HCT116 (cell line): Measurements from ENCODE around the gene PURA. TPM values are rescaled to one million over a fixed set of nuclear protein-coding genes. Genes with fewer than 3 reads are reported as not detected.

Experiments used
- ATAC-seq: fragments of 200-7000 bp; cut with Tn5 transposase; 2 replicates; pipeline ENCODE4 v1.9.1; 2020; ENCODE audit warnings: mild to moderate bottlenecking, moderate library complexity
- BruUV-seq: library from RNA; stranded (reverse); fragments of 400-500 nt; replicated peaks from 2 replicates; lab custom pipeline; 2021; lab: Mats Ljungman, UMichigan
- CTCF ChIA-PET: fragments of 300-600 bp; sonication (Branson Sonifier 250); formaldehyde crosslinking; loops from one replicate; lab custom pipeline; 2021; ENCODE audit warnings: antibody characterized with exemption; lab: Charles Lee
- POLR2A ChIA-PET: fragments of 300-600, 350-600 bp; sonication (Branson Sonifier 250); formaldehyde crosslinking; loops from one replicate; lab custom pipeline; 2021; ENCODE audit warnings: antibody characterized with exemption; lab: Charles Lee
- RAD21 ChIA-PET, 2 experiments: fragments of 300-600 bp; sonication (Branson Sonifier 250); formaldehyde crosslinking; loops; one replicate each; lab custom pipeline; 2023; ENCODE audit warnings: low total read pairs in 2 of 2; ENCODE audit not compliant: uncharacterized antibody in 2 of 2, unreplicated experiment in 2 of 2, low non-redundant PET in 1 of 2; lab: Charles Lee
- DNase-seq: peaks from one replicate; pipeline ENCODE4 v3.0.0-alpha.2; 2010; ENCODE audit warnings: low read depth, low spot score
- H2AFZ ChIP-seq: fragments of 200-600 bp; shearing (Covaris generic), sonication (generic); 2 replicates; pipeline ENCODE4 v1.6.1; 2017; ENCODE audit warnings: low read depth, mixed run types, mixed read lengths, antibody characterized with exemption, low read length; ENCODE audit not compliant: poor library complexity, severe bottlenecking
- H3K27ac ChIP-seq: 2 replicates; pipeline ENCODE4 v1.5.1; 2012; ENCODE audit warnings: low read depth, low read length
- H3K27me3 ChIP-seq: fragments of 200-600 bp; sonication (generic); 2 replicates; pipeline ENCODE4 v1.6.1; 2016; ENCODE audit warnings: mixed run types, low read length, mixed read lengths; ENCODE audit not compliant: insufficient read depth
- H3K36me3 ChIP-seq, 2 experiments: fragments of 200-500 bp in 1 of 2; fragments of 200-600 bp in 1 of 2; sonication (Bioruptor generic) in 1 of 2; sonication (generic) in 1 of 2; 2 replicates each; pipeline versions ENCODE4 v1.5.1 to v1.6.1; 2014 to 2016; ENCODE audit warnings: low read length in 2 of 2, inconsistent platforms in 1 of 2, mixed read lengths in 1 of 2, mixed run types in 1 of 2; ENCODE audit not compliant: insufficient read depth in 2 of 2, control insufficient read depth in 1 of 2
- H3K4me1 ChIP-seq, 2 experiments: fragments of 200-600 bp in 1 of 2; sonication (generic) in 1 of 2; 2 replicates each; pipeline versions ENCODE4 v1.5.1 to v1.6.1; 2012 to 2017; ENCODE audit warnings: low read length in 2 of 2, inconsistent platforms in 1 of 2, mild to moderate bottlenecking in 1 of 2, mixed read lengths in 1 of 2, mixed run types in 1 of 2, moderate library complexity in 1 of 2; ENCODE audit not compliant: insufficient read depth in 2 of 2, control insufficient read depth in 1 of 2
- H3K4me2 ChIP-seq: fragments of 200-600 bp; sonication (generic); 2 replicates; pipeline ENCODE4 v1.6.1; 2017; ENCODE audit warnings: mixed run types, low read length, mixed read lengths
- H3K4me3 ChIP-seq, 2 experiments: fragments of 200-600 bp in 1 of 2; sonication (generic) in 1 of 2; replicated peaks in 1 of 2; 2 replicates each; pipeline ENCODE4 v1.5.1; 2011 to 2016; ENCODE audit warnings: low read length in 2 of 2, control low read depth in 1 of 2, low read depth in 1 of 2, mild to moderate bottlenecking in 1 of 2, mixed read lengths in 1 of 2, mixed run types in 1 of 2
- H3K79me2 ChIP-seq: fragments of 200-600 bp; sonication (generic); 2 replicates; pipeline ENCODE4 v1.6.1; 2017; ENCODE audit warnings: mild to moderate bottlenecking, mixed run types, low read length, moderate library complexity, mixed read lengths; ENCODE audit not compliant: insufficient read depth
- H3K9ac ChIP-seq: fragments of 200-600 bp; sonication (generic); 2 replicates; pipeline ENCODE4 v1.6.1; 2016; ENCODE audit warnings: low read length, mixed read lengths
- H3K9me2 ChIP-seq: fragments of 200-600 bp; sonication (generic), shearing (Covaris generic); 2 replicates; pipeline ENCODE4 v1.6.1; 2017; ENCODE audit warnings: mixed run types, mild to moderate bottlenecking, moderate library complexity; ENCODE audit not compliant: insufficient read depth
- H3K9me3 ChIP-seq, 2 experiments: fragments of 200-500 bp in 1 of 2; fragments of 200-600 bp in 1 of 2; sonication (Bioruptor generic) in 1 of 2; sonication (generic) in 1 of 2; 2 replicates each; pipeline ENCODE4 v1.6.1; 2014 to 2017; ENCODE audit warnings: low read length in 2 of 2, mixed read lengths in 2 of 2, inconsistent platforms in 1 of 2, low read depth in 1 of 2, mild to moderate bottlenecking in 1 of 2, mixed run types in 1 of 2, moderate library complexity in 1 of 2; ENCODE audit not compliant: control insufficient read depth in 1 of 2, insufficient read depth in 1 of 2
- H4K20me1 ChIP-seq: fragments of 200-600 bp; sonication (generic), shearing (Covaris generic); 2 replicates; pipeline ENCODE4 v1.6.1; 2017; ENCODE audit warnings: mixed run types, mild to moderate bottlenecking, moderate library complexity; ENCODE audit not compliant: insufficient read depth
- ATF3 ChIP-seq: IDR thresholded peaks from 2 replicates; pipeline ENCODE4 v1.6.1; 2012
- CBX3 ChIP-seq: IDR thresholded peaks from 2 replicates; pipeline ENCODE4 v1.6.1; 2012; ENCODE audit warnings: low read depth
- CEBPB ChIP-seq: IDR thresholded peaks from 2 replicates; pipeline ENCODE4 v1.6.1; 2012; ENCODE audit warnings: low read depth
- CTCF ChIP-seq, 3 experiments: fragments of 200-600 bp in 1 of 3; sonication (generic) in 1 of 3; IDR thresholded peaks in 2 of 3; conservative IDR thresholded peaks in 1 of 3; 2 replicates each; pipeline ENCODE4 v1.5.1; 2012 to 2017; ENCODE audit warnings: low read depth in 2 of 3, low read length in 2 of 3, antibody characterized with exemption in 1 of 3, borderline replicate concordance in 1 of 3, control low read depth in 1 of 3, mild to moderate bottlenecking in 1 of 3, mixed read lengths in 1 of 3, mixed run types in 1 of 3, moderate library complexity in 1 of 3; ENCODE audit not compliant: insufficient read depth in 1 of 3
- ELF1 ChIP-seq: IDR thresholded peaks from 2 replicates; pipeline ENCODE4 v1.6.1; 2012; ENCODE audit warnings: low read depth, borderline replicate concordance
- EZH2 ChIP-seq: fragments of 200-600 bp; sonication (generic); IDR thresholded peaks from 2 replicates; pipeline ENCODE4 v1.6.1; 2017; ENCODE audit warnings: antibody characterized with exemption, mixed run types
- POLR2A ChIP-seq: IDR thresholded peaks from 2 replicates; pipeline ENCODE4 v1.7.0; 2011; ENCODE audit warnings: borderline replicate concordance; ENCODE audit not compliant: insufficient read depth, insufficient read length; ENCODE audit errors: extremely low read depth
- POLR2AphosphoS5 ChIP-seq: IDR thresholded peaks from 2 replicates; pipeline ENCODE4 v1.6.1; 2011; ENCODE audit warnings: mild to moderate bottlenecking, low read depth, low read length, moderate library complexity
- RAD21 ChIP-seq: IDR thresholded peaks from 2 replicates; pipeline ENCODE4 v1.6.1; 2012; ENCODE audit warnings: low read depth, mild to moderate bottlenecking
- SIN3A ChIP-seq: IDR thresholded peaks from 2 replicates; pipeline ENCODE4 v1.6.1; 2012; ENCODE audit warnings: low read depth
- TCF7L2 ChIP-seq: IDR thresholded peaks from 2 replicates; pipeline ENCODE4 v1.7.0; 2011; ENCODE audit warnings: borderline replicate concordance, inconsistent platforms; ENCODE audit not compliant: insufficient read depth, insufficient read length; ENCODE audit errors: extremely low read depth
- YY1 ChIP-seq: IDR thresholded peaks from 2 replicates; pipeline ENCODE4 v1.6.1; 2011; ENCODE audit warnings: low read length, low read depth, moderate library complexity, mild to moderate bottlenecking; ENCODE audit not compliant: insufficient replicate concordance; ENCODE audit errors: extremely low read depth
- ZBTB33 ChIP-seq: IDR thresholded peaks from 2 replicates; pipeline ENCODE4 v1.6.1; 2011; ENCODE audit warnings: mild to moderate bottlenecking, low read length, moderate library complexity; ENCODE audit not compliant: insufficient replicate concordance; ENCODE audit errors: extremely low read depth
- ZFX ChIP-seq: fragments of 450-650 bp; IDR thresholded peaks from 2 replicates; pipeline ENCODE4 v1.6.1; 2017
- intact Hi-C: fragments of 100-400 bp; cut with micrococcal nuclease; formaldehyde crosslinking; loops from 2 replicates; pipeline ENCODE4 v1.10.0; 2022
- total RNA-seq: library from RNA; stranded (reverse); gene quantifications from one replicate; pipeline ENCODE4 v1.2.1, GENCODE V29; 2021; ENCODE audit not compliant: unreplicated experiment

PURA gene
- total RNA-seq, 1 experiment from 2014 or later = 15.2 TPM

- Histone ChIP-seq H3K79me2 (peaks cover 73% of the 10 kb centered on the region), H2AFZ (no peak overlapping the region), H3K27ac (no peak overlapping the region), H3K4me3 (no peak overlapping the region), H3K9me2 (no peaks in the 10 kb centered on the region), H4K20me1 (no peaks in the 10 kb centered on the region), H3K4me2 (no peak overlapping the region), H3K9ac (no peak overlapping the region), H3K4me1 (peaks cover 13 to 45% of the 10 kb centered on the region in 2 experiments), H3K27me3 (no peaks in the 10 kb centered on the region), H3K36me3 (no peaks in the 10 kb centered on the region), H3K9me3 (no peaks in the 10 kb centered on the region)
- intact Hi-C loops = no loop called here
- TF ChIP-seq ZFX (no peak), CEBPB (no peak), SIN3A (no peak), POLR2A (no peak), EZH2 (no peak), YY1 (no peak), ELF1 (no peak), CTCF (IDR thresholded peaks at IDR 0.05 in 2 of 3, conservative IDR thresholded peaks at IDR 0.05 in 1 of 3; ENCODE audit: borderline replicate concordance in 1 of 3, insufficient read depth in 1 of 3, low read depth in 2 of 3, low read length in 2 of 3) (no peak), POLR2AphosphoS5 (no peak), CBX3 (no peak), ATF3 (no peak), TCF7L2 (no peak), ZBTB33 (no peak), RAD21 (no peak)
- ATAC-seq = no peak
- POLR2A ChIA-PET = no interaction called here
- RAD21 ChIA-PET = no interaction called here
- no peak for DNase-seq
- CTCF ChIA-PET = no interaction called here
- no TSS peak for BruUV-seq
Observed at GRCh38 chr5:140111011-140111858, 2.7 kb upstream of the PURA start.
